Colonic mucosa (tissue), 4 donors: ENCODE measurements around the gene FGFR2. TPM values are rescaled to one million over a fixed set of nuclear protein-coding genes. Genes with fewer than 3 reads are reported as not detected.
"Not testable (repeated sequence)": the region's sequence is repeated elsewhere in the genome, so short reads cannot be mapped to it uniquely, and the experiment has no call there.

Experiments
- DNase-seq: peaks from one replicate; pipeline ENCODE4 v3.0.0-alpha.2; 2020
- H3K27ac ChIP-seq: fragments of 200-600 bp; one replicate; pipeline ENCODE4 v1.8.0; 2021
- H3K27me3 ChIP-seq: fragments of 200-600 bp; one replicate; pipeline ENCODE4 v1.8.0; 2021
- H3K36me3 ChIP-seq: fragments of 200-600 bp; one replicate; pipeline ENCODE4 v1.8.0; 2021
- H3K4me1 ChIP-seq: fragments of 200-600 bp; one replicate; pipeline ENCODE4 v1.8.0; 2021; ENCODE audit warnings: mild to moderate bottlenecking
- H3K4me3 ChIP-seq: fragments of 200-600 bp; one replicate; pipeline ENCODE4 v1.8.0; 2021
- H3K9ac ChIP-seq, 2 donors: one replicate each; pipeline ENCODE4 v1.7.0; 2013; ENCODE audit warnings: control low read depth in 2 of 2, low read depth in 2 of 2, low read length in 2 of 2
- H3K9me3 ChIP-seq: fragments of 200-600 bp; one replicate; pipeline ENCODE4 v1.8.0; 2021
- intact Hi-C: fragments of 100-400 bp; cut with DNase I; formaldehyde crosslinking; loops from one replicate; pipeline ENCODE4 v1.14.1; 2022
- total RNA-seq, 2 donors: library from RNA; stranded (reverse); fragmentation: NEBNext Ultra II Directional in 1 of 2; extraction: Animal tissue kit (Norgen Biotek cat#: 25700) in 1 of 2; gene quantifications; one replicate each; pipeline ENCODE4 v1.2.1, GENCODE V29; 2021
- TF ChIP-seq, protein P1 (sequence below): fragments of 200-600 bp; IDR thresholded peaks from one replicate; pipeline ENCODE4 v1.8.0; 2022; ENCODE audit warnings: antibody characterized with exemption, mild to moderate bottlenecking
- donor health status: healthy.
- donor health status: DM: no; HTN: no; CAD: no.
- donor health status: DM: no; HTN: no; CAD: no.

Gene FGFR2
- total RNA-seq, 2 donors from 2014 or later: 25.6 to 40.9 TPM

DNA sequence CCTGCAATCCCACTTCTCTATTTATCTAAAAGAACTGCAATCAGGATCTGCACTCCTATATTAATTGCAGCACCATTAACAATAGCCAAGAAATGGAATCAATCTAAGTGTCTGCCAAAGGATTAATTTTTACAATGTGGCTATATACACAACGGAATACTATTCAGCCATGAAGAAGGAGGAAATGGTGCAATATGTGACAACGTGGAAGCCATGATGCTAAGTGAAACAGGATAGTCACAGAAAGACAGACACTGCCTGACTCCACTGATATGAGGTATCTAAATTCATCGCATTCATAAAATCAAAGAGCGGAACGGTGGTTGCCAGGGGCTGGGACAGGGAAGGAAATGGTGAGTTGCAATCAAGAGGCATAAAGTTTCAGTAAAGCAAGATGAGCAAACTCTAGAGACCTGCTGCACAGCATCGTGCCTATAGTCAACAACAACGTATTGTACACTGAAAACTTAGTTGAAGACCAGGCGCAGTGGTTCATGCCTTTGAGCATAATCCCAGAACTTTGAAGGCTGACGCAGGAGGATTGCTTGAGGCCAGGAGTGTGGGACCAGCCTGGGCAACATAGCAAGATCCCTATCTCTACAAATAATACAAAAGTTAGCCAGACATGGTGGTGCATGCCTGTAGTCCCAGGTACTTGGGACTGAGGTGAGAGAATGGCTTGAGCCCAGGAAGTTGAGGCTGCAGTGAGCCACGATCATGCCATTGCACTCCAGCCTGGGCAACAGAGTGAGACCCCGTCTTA is 76.3 kb downstream of the FGFR2 start:
- Histone ChIP-seq H3K4me1 (peaks cover 15% of the 10 kb centered on the region), H3K27ac (no peak overlapping the region), H3K9ac (no peak overlapping the region), H3K9me3 (no peaks in the 10 kb centered on the region), H3K4me3 (no peak overlapping the region), H3K27me3 (no peaks in the 10 kb centered on the region), H3K36me3 (no peaks in the 10 kb centered on the region)
- no peak for DNase-seq
- TF ChIP-seq, protein P1, sequence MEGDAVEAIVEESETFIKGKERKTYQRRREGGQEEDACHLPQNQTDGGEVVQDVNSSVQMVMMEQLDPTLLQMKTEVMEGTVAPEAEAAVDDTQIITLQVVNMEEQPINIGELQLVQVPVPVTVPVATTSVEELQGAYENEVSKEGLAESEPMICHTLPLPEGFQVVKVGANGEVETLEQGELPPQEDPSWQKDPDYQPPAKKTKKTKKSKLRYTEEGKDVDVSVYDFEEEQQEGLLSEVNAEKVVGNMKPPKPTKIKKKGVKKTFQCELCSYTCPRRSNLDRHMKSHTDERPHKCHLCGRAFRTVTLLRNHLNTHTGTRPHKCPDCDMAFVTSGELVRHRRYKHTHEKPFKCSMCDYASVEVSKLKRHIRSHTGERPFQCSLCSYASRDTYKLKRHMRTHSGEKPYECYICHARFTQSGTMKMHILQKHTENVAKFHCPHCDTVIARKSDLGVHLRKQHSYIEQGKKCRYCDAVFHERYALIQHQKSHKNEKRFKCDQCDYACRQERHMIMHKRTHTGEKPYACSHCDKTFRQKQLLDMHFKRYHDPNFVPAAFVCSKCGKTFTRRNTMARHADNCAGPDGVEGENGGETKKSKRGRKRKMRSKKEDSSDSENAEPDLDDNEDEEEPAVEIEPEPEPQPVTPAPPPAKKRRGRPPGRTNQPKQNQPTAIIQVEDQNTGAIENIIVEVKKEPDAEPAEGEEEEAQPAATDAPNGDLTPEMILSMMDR: no peak
- intact Hi-C loops: no loop called here

DNA sequence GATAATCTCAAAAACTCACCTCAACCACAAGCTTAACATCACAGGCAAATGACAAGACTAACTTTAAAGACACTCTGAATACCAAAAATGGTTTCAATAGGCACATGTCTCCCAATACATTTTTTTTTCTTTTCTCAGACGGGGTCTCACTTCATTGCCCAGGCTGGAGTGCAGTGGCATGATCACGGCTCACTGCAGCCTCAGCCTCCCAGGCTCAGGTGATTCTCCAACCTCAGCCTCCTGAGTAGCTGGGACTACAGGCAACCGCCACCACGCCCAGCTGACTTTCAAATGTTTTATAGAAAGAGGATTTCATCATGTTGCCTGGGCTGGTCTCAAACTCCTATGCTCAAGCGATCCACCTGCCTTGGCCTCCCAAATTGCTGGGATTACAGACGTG is 77.7 kb downstream of the FGFR2 start:
- intact Hi-C loops, H3K27ac ChIP-seq: not testable (repeated sequence)

DNA sequence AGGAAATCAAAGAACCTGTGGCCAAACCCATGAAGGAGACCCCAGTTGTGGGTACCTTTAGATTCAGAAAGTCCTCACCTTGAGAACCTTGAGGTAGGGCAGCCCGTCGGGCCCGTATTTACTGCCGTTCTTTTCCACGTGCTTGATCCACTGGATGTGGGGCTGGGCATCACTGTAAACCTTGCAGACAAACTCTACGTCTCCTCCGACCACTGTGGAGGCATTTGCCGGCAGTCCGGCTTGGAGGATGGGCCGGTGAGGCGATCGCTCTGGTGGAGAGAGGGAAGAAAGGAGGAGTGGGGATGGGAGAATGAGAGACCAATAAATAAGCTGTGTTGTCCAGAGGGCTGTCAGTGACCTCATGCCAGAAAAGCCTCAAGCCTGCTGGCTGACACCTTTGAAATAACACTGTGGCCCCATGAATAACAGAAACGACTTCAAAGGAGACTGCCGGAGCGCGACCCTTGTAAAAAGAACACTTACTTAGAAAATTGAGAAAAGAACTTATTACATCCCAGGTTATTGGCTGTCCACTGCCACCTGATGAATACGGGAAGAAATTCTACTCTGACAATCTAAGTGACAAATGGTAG is 78.2 kb downstream of the FGFR2 start:
- TF ChIP-seq, protein P1: no peak
- peaks cover 13% of the 10 kb centered on the region for H3K4me1 ChIP-seq
- H3K27me3 ChIP-seq: no peaks in the 10 kb centered on the region
- no peak overlapping the region for H3K9ac ChIP-seq
- H3K9me3 ChIP-seq: no peaks in the 10 kb centered on the region
- H3K27ac ChIP-seq: no peak overlapping the region
- no peaks in the 10 kb centered on the region for H3K36me3 ChIP-seq
- no peak overlapping the region for H3K4me3 ChIP-seq
- DNase-seq: no peak
- intact Hi-C loops: no loop called here

More for the DNA sequence above, 77.7 kb downstream of the FGFR2 start:
- not testable (repeated sequence) for H3K9me3 ChIP-seq, H3K9ac ChIP-seq, DNase-seq, H3K27me3 ChIP-seq, H3K4me3 ChIP-seq, H3K36me3 ChIP-seq
- peaks cover 13% of the 10 kb centered on the region for H3K4me1 ChIP-seq

DNA sequence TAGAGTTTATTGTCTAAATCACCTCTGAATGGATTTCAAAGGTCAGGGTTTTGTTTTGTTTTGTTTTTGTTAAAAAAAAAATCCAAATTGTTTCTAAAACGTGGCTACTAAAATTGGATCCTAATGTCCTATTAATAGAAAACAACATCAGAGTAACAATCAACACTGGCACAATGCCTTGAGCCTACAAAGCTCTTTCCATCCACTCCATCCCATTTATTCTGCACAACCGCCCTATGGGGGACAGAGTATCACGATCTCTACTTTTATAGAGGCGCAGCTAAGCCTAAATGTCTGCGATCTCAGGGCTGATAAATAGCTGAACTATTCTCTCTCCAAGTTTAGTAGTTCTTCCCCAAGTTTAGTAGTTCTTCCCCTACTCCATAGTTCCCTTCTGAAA is 78.8 kb downstream of the FGFR2 start:
- H3K27ac ChIP-seq: no peak overlapping the region
- TF ChIP-seq, protein P1: no peak
- DNase-seq: no peak
- no peak overlapping the region for H3K4me3 ChIP-seq
- no peaks in the 10 kb centered on the region for H3K27me3 ChIP-seq
- H3K4me1 ChIP-seq: peaks cover 11% of the 10 kb centered on the region
- H3K36me3 ChIP-seq: no peaks in the 10 kb centered on the region
- intact Hi-C loops: no loop called here
- no peak overlapping the region for H3K9ac ChIP-seq
- H3K9me3 ChIP-seq: no peaks in the 10 kb centered on the region

DNA sequence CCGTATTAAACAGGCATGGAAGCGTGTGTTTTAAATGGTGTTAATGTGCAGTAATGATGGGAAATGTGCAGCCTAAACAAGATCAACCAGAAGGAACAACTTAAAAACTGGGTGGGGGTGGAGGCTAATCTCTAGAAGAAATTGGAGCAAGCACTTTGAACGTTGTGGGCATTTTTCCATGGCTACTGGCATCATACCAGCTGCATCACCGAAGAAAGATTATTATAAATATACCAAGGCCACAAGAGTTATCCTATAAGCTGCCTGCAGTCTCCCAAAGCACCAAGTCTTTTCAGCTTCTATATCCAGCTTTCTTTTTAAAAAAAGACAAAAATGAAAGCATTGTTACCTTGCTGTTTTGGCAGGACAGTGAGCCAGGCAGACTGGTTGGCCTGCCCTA is 79.9 kb downstream of the FGFR2 start:
- Histone ChIP-seq H3K4me1 (peaks cover 5% of the 10 kb centered on the region), H3K4me3 (no peak overlapping the region), H3K27ac (no peak overlapping the region), H3K9me3 (no peaks in the 10 kb centered on the region), H3K36me3 (no peaks in the 10 kb centered on the region), H3K27me3 (no peaks in the 10 kb centered on the region), H3K9ac (no peak overlapping the region)
- intact Hi-C loops: no loop called here
- DNase-seq: no peak
- TF ChIP-seq, protein P1: no peak
